NCI-H226 (cell line): ENCODE results near the gene MEGF11.

Experiments
- DNase-seq: peaks from one replicate; pipeline ENCODE4 v3.0.0-alpha.2; 2015

The MEGF11 gene

GRCh38 chr15:65929573-65929972, 324.0 kb downstream of the MEGF11 start:
- no peak for DNase-seq

DNA sequence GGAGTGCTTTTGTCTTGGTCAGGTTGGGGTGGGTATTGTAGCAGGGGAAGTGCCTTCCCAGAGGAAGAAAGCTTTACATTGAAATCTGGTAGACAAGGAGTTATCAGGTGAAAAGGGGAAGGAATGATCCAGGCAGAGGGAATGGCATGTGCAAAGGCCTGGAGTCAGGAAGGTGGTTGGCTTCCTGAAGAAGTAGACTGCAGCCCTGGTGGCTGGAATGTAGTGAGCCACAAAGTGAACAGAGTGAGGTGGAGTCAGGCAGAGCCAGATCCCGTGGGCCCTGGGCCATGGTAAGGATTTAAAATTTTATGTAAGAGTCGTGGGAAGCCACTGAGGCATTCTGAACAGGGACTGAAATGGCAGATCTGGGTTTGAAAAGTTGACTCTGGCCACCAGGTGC, 326.0 kb downstream of the MEGF11 start:
- DNase-seq: no peak

GRCh38 chr15:65926899-65927298, 326.7 kb downstream of the MEGF11 start:
- DNase-seq: no peak

- no peak for DNase-seq
Measured at GRCh38 chr15:65926459-65926858, 327.1 kb downstream of the MEGF11 start.

DNA sequence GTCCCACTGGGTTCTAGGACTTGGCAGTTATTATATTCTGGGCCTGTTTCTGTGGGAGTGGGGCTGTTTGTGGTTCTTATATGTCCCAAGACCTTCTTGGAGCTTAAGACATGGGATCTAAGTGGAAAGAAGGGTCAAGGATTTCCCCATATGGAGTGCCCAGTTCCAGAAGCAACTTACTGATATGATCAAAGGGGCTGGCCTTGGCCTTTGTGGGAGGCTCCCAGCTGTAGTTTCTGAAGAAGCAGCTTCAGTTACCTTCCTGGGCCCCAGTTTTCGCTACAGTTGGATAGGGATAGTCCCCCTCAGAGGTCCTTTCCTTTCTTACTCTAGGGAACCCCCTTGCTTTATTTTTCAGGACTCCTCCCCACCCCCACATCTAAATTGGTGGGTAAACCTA, 328.2 kb downstream of the MEGF11 start:
- no peak for DNase-seq

GRCh38 chr15:65924004-65924403, 329.5 kb downstream of the MEGF11 start:
- DNase-seq: no peak

DNA sequence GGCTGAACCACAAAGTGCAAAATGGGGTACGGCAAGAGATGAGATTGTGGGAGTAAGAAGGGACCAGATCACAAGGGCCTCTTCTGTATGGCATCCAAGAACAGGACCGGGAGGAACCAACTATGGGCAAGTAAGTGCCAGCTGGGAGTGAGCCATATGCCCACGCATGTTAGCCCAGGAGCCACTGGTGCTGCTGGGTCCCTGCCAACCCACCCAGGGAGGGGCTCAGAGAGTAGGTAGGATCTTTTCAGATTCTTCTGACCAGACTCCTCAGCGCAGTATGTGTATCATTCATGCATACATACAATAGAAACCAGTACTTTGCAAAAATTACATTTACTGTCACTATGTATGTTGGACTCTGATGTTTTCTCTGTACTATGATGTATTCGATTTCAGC, 330.3 kb downstream of the MEGF11 start:
- no peak for DNase-seq

DNA sequence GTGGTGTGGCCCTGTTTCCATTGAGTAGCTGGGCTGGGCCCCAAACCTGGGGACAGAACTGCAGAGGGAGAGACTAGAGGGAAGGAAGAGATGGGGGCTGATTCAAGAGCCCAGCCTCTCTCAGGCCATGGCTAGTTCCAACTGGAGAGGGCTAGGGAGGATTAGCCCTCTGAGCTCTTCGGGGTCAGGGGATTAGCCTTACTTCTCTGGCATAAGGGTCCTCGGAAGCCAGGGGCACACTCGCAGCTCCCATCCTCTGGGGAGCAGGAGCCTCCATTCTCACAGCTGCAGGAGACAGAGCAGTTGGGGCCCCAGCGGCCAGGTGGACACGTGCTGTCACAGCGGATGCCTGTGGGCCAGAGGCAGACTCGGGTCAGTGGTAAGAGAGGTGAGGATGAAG, 330.9 kb downstream of the MEGF11 start:
- no peak for DNase-seq

DNA sequence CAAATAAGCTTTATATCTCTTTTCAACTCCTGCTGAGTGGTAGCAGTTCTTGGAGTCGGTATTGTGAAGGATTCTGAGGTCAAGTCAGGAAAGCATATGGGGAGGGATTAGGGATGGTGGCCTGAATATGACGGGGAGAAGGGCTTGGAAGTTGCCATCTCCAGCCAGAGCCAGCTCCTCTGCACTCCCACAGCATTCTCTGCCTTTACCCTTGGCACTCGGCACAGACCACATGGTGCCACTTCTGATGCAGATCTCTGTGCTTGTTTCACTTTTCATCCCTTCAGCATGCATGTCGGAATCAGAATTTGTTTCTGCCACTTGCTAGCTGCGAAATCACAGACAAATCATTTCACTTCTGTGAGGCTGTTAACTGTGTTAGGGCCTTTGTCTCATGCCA, 331.8 kb downstream of the MEGF11 start:
- DNase-seq: no peak

DNA sequence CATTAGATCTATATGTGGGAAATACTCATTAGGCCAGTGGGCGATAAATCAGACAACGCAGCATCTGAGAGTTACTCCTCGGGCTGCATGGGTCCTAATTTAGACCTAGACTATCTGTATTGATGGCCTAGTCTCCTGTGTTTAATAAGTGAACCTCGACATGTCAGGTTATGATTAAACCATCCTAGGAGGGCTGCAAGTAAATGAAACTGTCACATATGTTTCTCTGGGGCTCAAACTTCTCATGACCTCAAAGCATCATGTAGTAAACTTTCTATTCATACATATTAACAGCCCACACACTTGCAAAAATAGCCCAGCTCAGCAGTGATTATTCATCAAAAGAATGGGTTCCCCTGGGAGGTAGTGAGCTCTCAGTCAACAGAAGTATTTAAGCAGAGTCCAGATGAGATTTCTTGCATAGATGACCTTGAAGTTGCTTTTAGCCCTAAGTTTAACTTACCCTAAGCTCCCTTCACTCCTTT, 332.7 kb downstream of the MEGF11 start:
- DNase-seq: no peak

- DNase-seq: no peak
Measured at GRCh38 chr15:65920121-65920520, 333.4 kb downstream of the MEGF11 start.

DNA sequence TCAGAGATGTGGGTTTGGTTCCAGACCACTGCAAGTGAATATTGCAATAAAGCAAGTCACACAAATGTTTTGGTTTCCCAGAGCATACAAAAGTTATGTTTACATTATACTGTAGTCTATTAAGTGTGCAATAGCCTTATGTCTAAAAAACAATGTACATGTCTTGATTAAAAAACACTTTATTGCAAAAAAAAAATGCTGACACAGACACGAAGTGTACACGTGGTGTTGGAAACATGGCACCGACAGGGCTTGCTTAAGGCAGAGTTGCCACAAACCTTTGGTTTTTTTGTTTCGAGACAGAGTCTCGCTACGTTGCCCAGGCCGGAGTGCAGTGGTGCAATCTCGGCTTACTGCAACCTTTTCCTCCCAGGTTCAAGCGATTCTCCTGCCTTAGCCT, 334.2 kb downstream of the MEGF11 start:
- no peak for DNase-seq

DNA sequence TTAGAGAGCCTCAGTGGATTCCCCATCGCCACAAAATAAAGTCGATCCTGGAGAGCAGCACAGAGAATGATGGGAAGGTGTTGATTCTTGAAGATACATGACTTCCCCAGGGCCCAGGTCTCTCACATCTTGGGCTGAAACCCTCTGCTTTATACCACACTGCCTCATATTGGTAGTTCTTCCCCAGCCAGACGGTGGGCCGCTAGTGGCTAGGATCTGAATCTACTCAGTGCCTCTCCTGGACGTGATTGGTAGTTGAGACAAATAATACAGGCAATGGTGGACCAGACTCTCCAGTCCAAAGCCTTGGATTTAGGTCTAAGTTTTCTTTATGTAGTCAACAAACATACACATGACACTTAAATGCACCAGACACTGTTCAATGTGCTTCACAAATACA, 334.6 kb downstream of the MEGF11 start:
- DNase-seq: no peak

DNA sequence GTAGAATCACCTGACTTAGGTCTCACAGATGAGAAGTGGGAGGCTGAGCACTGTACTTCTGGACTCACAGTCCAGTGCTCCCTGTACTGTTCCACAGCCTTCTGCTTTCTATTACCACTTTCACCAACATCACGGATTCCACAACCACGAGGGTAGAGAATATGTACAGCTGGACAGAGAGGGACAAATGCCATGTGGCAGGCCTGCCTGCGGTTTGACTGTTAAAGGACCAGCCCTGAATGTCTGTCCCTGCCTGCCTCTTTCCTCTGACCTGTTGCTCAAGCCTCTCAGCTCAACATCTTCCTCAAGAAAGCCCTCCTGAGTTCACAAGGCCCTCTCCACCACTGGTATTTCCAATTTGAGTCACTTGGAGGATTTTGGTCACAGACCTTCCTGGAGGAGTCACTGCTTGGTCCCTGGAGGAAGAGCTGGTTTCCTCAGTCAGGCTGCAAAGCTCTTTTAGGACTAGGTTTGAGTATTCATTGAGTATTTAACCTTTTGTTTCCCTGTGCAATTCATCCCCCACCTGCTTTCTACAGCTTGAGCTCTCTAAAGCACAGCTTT, 335.1 kb downstream of the MEGF11 start:
- DNase-seq: no peak

- DNase-seq: no peak
Measured at GRCh38 chr15:65917936-65918335, 335.6 kb downstream of the MEGF11 start.

DNA sequence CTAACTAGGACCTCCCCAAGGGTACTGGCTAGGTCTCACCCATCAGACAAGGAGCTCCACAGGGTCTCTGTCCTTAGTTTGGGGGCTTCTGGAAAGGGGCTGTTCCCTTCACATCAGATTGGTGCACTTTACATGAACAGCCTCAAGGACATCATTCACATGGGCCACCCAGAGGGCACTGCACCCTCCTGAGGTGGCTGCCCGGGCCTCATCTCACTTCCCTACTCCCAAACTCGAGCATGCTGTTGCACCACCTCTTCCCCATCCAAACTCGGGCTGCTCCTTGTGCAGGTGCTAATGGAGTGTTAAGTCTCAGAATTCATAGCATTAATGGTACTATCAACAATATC, 336.2 kb downstream of the MEGF11 start:
- DNase-seq: no peak

DNA sequence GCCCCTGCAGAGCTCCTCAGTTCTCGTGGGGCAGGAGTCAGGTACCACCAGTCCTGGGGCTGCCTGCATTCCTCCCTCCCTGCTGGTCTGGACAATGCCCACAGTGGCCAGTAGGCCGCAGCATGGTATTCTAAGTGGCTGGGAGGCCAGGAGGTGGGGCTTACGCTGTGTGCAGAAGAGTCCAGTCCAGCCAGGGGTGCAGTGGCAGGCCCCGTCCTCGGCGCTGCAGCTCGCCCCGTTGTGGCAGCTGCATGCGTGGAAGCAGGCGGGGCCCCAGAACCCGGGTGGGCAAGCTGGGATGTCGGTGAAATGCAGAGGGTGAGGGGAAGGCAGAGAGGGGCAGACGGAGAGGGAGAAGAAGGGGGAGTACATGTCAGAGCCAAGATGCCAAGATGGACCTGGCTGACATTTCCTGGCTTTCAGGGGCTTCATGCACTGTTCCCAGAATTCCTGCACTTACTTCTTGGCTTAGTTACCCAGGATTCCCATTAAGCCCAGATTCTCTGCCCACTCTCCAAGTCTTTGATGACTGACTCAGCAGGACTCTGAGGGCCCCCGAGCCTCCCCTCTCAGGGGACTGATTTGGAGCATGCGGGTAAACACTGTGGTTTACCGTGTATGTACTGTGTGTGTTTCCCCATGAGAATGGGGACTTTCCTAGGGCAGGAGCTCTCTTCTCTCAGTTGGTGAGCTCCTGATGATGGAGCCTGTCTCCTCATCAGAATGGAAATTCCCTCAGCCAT, 336.7 kb downstream of the MEGF11 start:
- peak; percentile 78 for DNase-seq

DNA sequence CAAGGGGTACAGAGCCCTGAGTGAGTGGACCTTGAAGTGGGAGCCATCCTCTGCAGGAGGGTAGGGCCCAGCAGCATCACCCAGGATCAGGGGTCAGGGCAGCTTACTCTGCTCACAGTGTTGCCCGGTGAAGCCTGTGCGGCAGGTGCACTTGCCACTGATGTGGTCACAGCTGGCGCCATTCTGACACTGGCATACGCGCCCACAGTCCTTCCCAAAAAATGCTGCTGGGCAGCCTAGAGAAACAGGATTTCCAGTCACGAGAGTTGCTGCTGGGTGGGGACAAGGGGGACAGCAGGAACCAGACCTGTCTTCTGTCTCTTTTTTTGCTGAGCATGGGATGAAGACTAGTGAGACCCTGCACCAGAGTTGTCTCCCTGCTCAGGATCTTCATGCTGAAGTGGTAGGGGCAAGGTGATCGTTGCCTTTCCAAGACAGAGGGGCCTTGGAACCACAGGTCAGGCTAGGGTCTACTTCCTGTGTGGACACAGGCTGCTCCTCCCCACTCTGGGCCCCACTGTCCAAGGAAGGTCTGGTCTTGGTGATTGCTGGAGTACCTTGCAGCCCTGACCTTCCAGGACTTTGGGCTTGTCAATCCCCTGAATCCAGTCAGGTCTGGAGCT, 337.4 kb downstream of the MEGF11 start:
- DNase-seq: no peak

DNA sequence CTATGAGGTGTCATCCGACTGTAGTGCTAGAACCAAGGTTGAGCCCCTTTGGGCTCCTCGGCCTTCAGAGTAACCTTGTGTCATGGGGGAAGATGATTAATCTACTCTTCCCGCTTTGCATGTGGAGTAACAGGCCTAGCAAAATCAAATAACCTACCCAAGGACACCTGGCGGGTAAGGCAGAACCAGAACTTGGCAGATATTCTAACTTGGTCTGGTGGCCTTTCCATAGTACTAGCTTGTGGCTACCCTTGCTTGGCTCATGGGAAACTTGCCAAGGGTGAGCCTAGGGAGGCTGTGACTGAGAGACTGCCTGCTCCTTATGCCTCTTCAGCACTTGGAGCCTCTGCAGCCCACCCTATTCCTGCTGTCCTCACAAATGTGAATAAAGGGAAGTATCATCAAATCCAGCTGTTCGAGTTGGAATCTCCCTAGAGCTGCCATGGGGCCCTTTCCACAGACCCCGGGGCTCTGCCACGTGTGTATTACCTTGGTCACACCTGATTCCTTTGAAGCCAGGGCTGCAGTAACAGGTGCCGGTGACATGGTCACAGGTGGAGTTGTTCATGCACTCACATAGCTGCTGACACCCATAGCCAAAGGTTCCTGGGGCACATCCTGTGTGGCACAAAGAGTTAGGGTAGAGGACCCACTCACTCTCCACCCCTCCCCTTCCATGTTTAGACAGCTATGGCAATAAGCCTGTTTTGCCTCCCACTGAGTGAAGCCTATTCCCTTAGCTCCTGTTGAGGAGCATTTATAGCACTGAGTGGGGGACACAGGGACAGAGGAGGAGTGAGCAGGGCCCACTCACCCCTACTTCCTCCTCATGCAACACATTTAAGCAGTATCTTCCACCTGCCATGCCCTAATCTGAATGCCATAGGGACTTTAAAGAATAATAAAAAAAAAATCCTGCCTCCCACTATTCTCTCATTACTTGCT, 338.3 kb downstream of the MEGF11 start:
- DNase-seq: no peak

- no peak for DNase-seq
Measured at GRCh38 chr15:65914386-65914785, 339.2 kb downstream of the MEGF11 start.

GRCh38 chr15:65913631-65914199, 339.8 kb downstream of the MEGF11 start:
- no peak for DNase-seq

- DNase-seq: no peak
Measured at GRCh38 chr15:65912235-65912634, 341.3 kb downstream of the MEGF11 start.

- DNase-seq: no peak
Measured at GRCh38 chr15:65910341-65910740, 343.2 kb downstream of the MEGF11 start.
